Mesenchymal stem cell (in vitro differentiated cells and primary cell): ENCODE data around the gene TNFSF8.

Source experiments
- DNase-seq: peaks from one replicate; pipeline ENCODE4 v3.0.0-alpha.2; 2013
- H2AFZ ChIP-seq: one replicate; pipeline ENCODE4 v1.6.1; 2013; ENCODE audit warnings: low read depth, mild to moderate bottlenecking, control low read depth, inconsistent platforms, low read length, moderate library complexity
- H2AK5ac ChIP-seq: 2 replicates; pipeline ENCODE4 v1.6.1; 2013; ENCODE audit warnings: low read length, moderate library complexity, mild to moderate bottlenecking, inconsistent platforms; ENCODE audit not compliant: severe bottlenecking
- H2BK120ac ChIP-seq: one replicate; pipeline ENCODE4 v1.6.1; 2013; ENCODE audit warnings: low read depth, mild to moderate bottlenecking, inconsistent platforms, low read length, moderate library complexity
- H2BK12ac ChIP-seq, 2 experiments: one replicate each; pipeline ENCODE4 v1.6.1; 2013; ENCODE audit warnings: inconsistent platforms in 2 of 2, low read length in 2 of 2, mild to moderate bottlenecking in 2 of 2, moderate library complexity in 2 of 2, control low read depth in 1 of 2
- H2BK15ac ChIP-seq: one replicate; pipeline ENCODE4 v1.6.1; 2013; ENCODE audit warnings: mild to moderate bottlenecking, low read depth, inconsistent platforms; ENCODE audit not compliant: poor library complexity, severe bottlenecking
- H2BK5ac ChIP-seq: 2 replicates; pipeline ENCODE4 v1.6.1; 2013; ENCODE audit warnings: low read depth, mild to moderate bottlenecking, low read length, control low read depth, inconsistent platforms; ENCODE audit not compliant: poor library complexity, severe bottlenecking
- H3K14ac ChIP-seq, 2 experiments: one replicate each; pipeline ENCODE4 v1.6.1; 2013; ENCODE audit warnings: inconsistent platforms in 2 of 2, low read length in 2 of 2, control low read depth in 1 of 2, mild to moderate bottlenecking in 1 of 2, moderate library complexity in 1 of 2
- H3K18ac ChIP-seq, 2 experiments: one replicate each; pipeline ENCODE4 v1.6.1; 2013; ENCODE audit warnings: inconsistent platforms in 2 of 2, low read length in 2 of 2, control low read depth in 1 of 2, low read depth in 1 of 2, mild to moderate bottlenecking in 1 of 2
- H3K23ac ChIP-seq, 2 experiments: one replicate each; pipeline ENCODE4 v1.6.1; 2013; ENCODE audit warnings: inconsistent platforms in 2 of 2, low read length in 2 of 2, mild to moderate bottlenecking in 2 of 2, moderate library complexity in 2 of 2, control low read depth in 1 of 2
- H3K27ac ChIP-seq: 2 replicates; pipeline ENCODE4 v1.5.1; 2013; ENCODE audit warnings: mild to moderate bottlenecking, moderate library complexity, low read length, control low read depth, inconsistent platforms; ENCODE audit not compliant: poor library complexity, severe bottlenecking
- H3K27me3 ChIP-seq, 2 experiments: 2 replicates each; pipeline versions ENCODE4 v1.6.1 to v1.7.0; 2013; ENCODE audit warnings: low read length in 2 of 2, mild to moderate bottlenecking in 2 of 2, moderate library complexity in 2 of 2, control low read depth in 1 of 2, inconsistent platforms in 1 of 2; ENCODE audit not compliant: control insufficient read depth in 1 of 2, insufficient read depth in 1 of 2
- H3K36me3 ChIP-seq, 2 experiments: 2 replicates each; pipeline versions ENCODE4 v1.6.1 to v1.7.0; 2013; ENCODE audit warnings: low read length in 2 of 2, control low read depth in 1 of 2, inconsistent platforms in 1 of 2, low read depth in 1 of 2, mild to moderate bottlenecking in 1 of 2; ENCODE audit not compliant: insufficient read depth in 2 of 2, control insufficient read depth in 1 of 2
- H3K4ac ChIP-seq, 2 experiments: one replicate each; pipeline ENCODE4 v1.6.1; 2013; ENCODE audit warnings: inconsistent platforms in 2 of 2, low read length in 2 of 2, mild to moderate bottlenecking in 2 of 2, moderate library complexity in 2 of 2, control low read depth in 1 of 2, low read depth in 1 of 2
- H3K4me1 ChIP-seq: 2 replicates; pipeline ENCODE4 v1.6.1; 2013; ENCODE audit warnings: low read depth, low read length, control low read depth; ENCODE audit not compliant: control insufficient read depth, insufficient read depth
- H3K4me2 ChIP-seq: 2 replicates; pipeline ENCODE4 v1.6.1; 2013; ENCODE audit warnings: low read length, mild to moderate bottlenecking, inconsistent platforms; ENCODE audit not compliant: poor library complexity, severe bottlenecking
- H3K4me3 ChIP-seq, 2 experiments: 2 replicates each; pipeline versions ENCODE4 v1.5.1 to v1.7.0; 2013; ENCODE audit warnings: low read length in 2 of 2, mild to moderate bottlenecking in 2 of 2, control low read depth in 1 of 2, low read depth in 1 of 2; ENCODE audit not compliant: insufficient read depth in 1 of 2
- H3K79me1 ChIP-seq: replicated peaks from 2 replicates; pipeline ENCODE4 v1.6.1; 2013; ENCODE audit warnings: mild to moderate bottlenecking, control low read depth, low read length, inconsistent platforms; ENCODE audit not compliant: poor library complexity, severe bottlenecking
- H3K9ac ChIP-seq: 2 replicates; pipeline ENCODE4 v1.7.0; 2013; ENCODE audit warnings: mild to moderate bottlenecking, low read length, moderate library complexity
- H3K9me3 ChIP-seq: 2 replicates; pipeline ENCODE4 v1.7.0; 2013; ENCODE audit warnings: mild to moderate bottlenecking, low read length; ENCODE audit not compliant: control insufficient read depth
- H4K8ac ChIP-seq: one replicate; pipeline ENCODE4 v1.6.1; 2013; ENCODE audit warnings: inconsistent platforms, mild to moderate bottlenecking, low read length, moderate library complexity
- H4K91ac ChIP-seq: one replicate; pipeline ENCODE4 v1.6.1; 2013; ENCODE audit warnings: mild to moderate bottlenecking, low read length, inconsistent platforms
- WGBS: methylation state at CpG from one replicate; pipeline ENCODE4 v1.1.7; 2013; ENCODE audit warnings: mixed read lengths; 5-methylcytosine and 5-hydroxymethylcytosine counted together

The TNFSF8 gene

DNA sequence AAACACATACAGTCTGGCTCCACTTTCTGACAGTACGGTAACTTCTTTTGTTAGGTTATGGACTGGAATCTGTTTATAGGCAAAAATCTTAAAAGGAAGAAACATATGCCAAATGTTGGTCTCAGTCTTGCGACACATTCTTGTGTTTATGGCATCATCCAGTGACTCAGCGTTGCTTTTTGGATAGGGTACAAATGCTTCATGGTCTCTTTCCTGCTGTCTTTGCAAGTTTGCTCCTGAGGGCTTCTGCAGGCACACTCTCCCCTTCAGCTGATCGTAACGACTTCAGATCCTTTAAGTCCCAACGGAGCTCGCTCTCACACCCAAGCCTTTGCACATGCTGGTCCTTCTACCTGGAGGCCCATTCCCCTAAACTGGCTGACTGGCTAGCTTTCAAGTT is 23.6 kb upstream of the TNFSF8 start:
- Histone ChIP-seq H3K4me1 (no peaks in the 10 kb centered on the region), H3K4ac (peak overlapping the region in 1 of 2 experiments; percentile 27), H3K4me3 (peak overlapping the region in 1 of 2 experiments; percentile 36), H2AFZ (no peak overlapping the region), H3K23ac (peak overlapping the region in 1 of 2 experiments; percentile 85), H2BK5ac (no peak overlapping the region), H3K4me2 (no peak overlapping the region), H4K91ac (no peak overlapping the region), H2BK15ac (no peak overlapping the region), H2BK120ac (no peak overlapping the region), H3K9me3 (no peaks in the 10 kb centered on the region), H2AK5ac (no peak overlapping the region), H3K18ac (no peak overlapping the region), H2BK12ac (peak overlapping the region in 1 of 2 experiments; percentile 70), H3K36me3 (no peaks in the 10 kb centered on the region), H3K27me3 (no peaks in the 10 kb centered on the region), H3K27ac (no peak overlapping the region), H4K8ac (no peak overlapping the region), H3K9ac (peak overlapping the region; percentile 26), H3K79me1 (no peaks in the 10 kb centered on the region), H3K14ac (no peak overlapping the region)
- DNase-seq = peak; percentile 82
- WGBS = 32% methylated on average over 7 of the region's 7 CpGs

DNA sequence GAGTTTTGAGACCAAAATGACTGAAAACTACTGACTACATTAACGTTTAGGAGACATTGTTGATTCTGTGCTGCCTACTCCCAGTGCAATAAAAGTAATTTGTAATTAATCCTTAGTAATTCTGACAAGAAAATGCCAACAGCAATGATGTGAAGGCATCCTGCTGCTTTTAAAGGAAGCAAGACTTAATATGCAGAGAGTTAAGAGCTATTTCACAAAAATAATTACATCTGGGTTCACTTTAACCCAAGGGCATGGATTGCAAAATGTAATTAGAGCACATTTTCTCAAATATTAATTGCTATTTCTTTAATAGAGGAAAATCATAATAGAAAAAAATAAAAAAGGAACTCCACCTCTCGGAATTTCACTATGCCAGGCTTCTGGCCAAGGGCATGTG is 22.7 kb upstream of the TNFSF8 start:
- Histone ChIP-seq H3K4me3 (no peak overlapping the region), H4K8ac (no peak overlapping the region), H3K23ac (no peak overlapping the region), H2BK15ac (no peak overlapping the region), H3K36me3 (no peaks in the 10 kb centered on the region), H3K4me1 (no peaks in the 10 kb centered on the region), H3K18ac (no peak overlapping the region), H3K9ac (no peak overlapping the region), H3K4ac (no peak overlapping the region), H3K79me1 (no peaks in the 10 kb centered on the region), H2BK120ac (no peak overlapping the region), H3K27ac (no peak overlapping the region), H3K14ac (no peak overlapping the region), H2AFZ (no peak overlapping the region), H2BK5ac (no peak overlapping the region), H3K9me3 (no peaks in the 10 kb centered on the region), H2AK5ac (no peak overlapping the region), H4K91ac (no peak overlapping the region), H2BK12ac (no peak overlapping the region), H3K4me2 (no peak overlapping the region), H3K27me3 (no peaks in the 10 kb centered on the region)
- WGBS = 100% methylated on average over 1 of the region's 2 CpGs
- DNase-seq = no peak

DNA sequence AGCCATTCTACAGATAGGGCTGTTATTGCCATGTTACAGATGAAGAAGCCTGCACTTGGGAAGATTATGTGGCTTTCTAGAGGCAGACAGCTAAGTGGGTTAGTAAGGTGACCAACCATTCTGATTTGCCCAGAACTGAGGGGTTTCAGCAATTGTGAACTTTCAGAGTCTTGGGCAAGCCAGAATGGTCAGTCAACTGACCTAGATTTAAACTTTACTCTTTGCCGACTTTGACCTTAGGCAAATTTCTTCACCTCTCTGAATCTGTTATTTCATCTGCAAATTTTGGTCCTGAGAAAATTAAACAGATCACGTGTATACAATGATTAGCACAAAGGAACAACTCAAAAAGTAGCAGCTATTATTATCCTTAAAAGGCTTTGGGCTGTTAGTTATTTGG is 20.4 kb upstream of the TNFSF8 start:
- Histone ChIP-seq H3K4me2 (no peak overlapping the region), H3K4me3 (no peak overlapping the region), H2BK12ac (no peak overlapping the region), H3K9me3 (no peaks in the 10 kb centered on the region), H3K23ac (no peak overlapping the region), H4K91ac (no peak overlapping the region), H2BK5ac (no peak overlapping the region), H2AFZ (no peak overlapping the region), H2BK120ac (no peak overlapping the region), H4K8ac (no peak overlapping the region), H2BK15ac (no peak overlapping the region), H3K36me3 (no peaks in the 10 kb centered on the region), H3K18ac (no peak overlapping the region), H3K4ac (no peak overlapping the region), H3K27me3 (no peaks in the 10 kb centered on the region), H2AK5ac (no peak overlapping the region), H3K27ac (no peak overlapping the region), H3K14ac (no peak overlapping the region), H3K79me1 (no peaks in the 10 kb centered on the region), H3K9ac (no peak overlapping the region), H3K4me1 (no peaks in the 10 kb centered on the region)
- DNase-seq = no peak
- WGBS = 100% methylated on average over 1 of the region's 2 CpGs

DNA sequence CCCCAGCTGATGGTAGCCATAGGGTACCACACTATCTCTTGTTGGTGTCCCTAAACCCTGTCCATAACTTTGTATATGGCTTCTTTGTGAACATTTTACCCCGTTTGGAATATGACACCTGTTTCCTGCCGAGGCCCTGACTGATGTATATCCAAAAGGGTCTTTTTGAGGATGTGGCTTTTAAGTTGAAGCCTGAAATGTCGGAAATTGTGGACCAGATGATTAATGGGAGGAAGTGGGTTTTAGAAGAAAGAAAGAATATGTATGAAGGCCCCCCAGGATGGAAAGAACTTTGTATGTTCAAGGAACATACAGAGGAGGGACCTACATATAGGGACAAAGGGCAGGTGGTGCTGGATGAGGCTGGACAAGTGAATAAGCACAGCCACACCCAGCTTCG is 16.7 kb upstream of the TNFSF8 start:
- no peak overlapping the region for H2BK12ac ChIP-seq
- no peak overlapping the region for H3K4me3 ChIP-seq
- H2BK5ac ChIP-seq = no peak overlapping the region
- H3K4ac ChIP-seq = no peak overlapping the region
- no peak overlapping the region for H2AK5ac ChIP-seq
- H3K27me3 ChIP-seq = no peaks in the 10 kb centered on the region
- no peak overlapping the region for H2AFZ ChIP-seq
- H3K79me1 ChIP-seq = no peaks in the 10 kb centered on the region
- WGBS = 69% methylated on average over 4 of the region's 4 CpGs
- H2BK120ac ChIP-seq = no peak overlapping the region
- no peaks in the 10 kb centered on the region for H3K9me3 ChIP-seq
- H3K14ac ChIP-seq = no peak overlapping the region
- no peak overlapping the region for H3K18ac ChIP-seq
- no peak overlapping the region for H2BK15ac ChIP-seq
- H3K36me3 ChIP-seq = no peaks in the 10 kb centered on the region
- H3K9ac ChIP-seq = no peak overlapping the region
- H4K91ac ChIP-seq = no peak overlapping the region
- H4K8ac ChIP-seq = no peak overlapping the region
- DNase-seq = no peak
- H3K4me1 ChIP-seq = no peaks in the 10 kb centered on the region
- H3K23ac ChIP-seq = no peak overlapping the region
- no peak overlapping the region for H3K27ac ChIP-seq
- H3K4me2 ChIP-seq = no peak overlapping the region
